Ishikawa (cell line): ENCODE results near the gene GPR18.

Experiments
- CEBPB ChIP-seq: IDR thresholded peaks from 2 replicates; pipeline ENCODE4 v1.6.1; 2012
- CREB1 ChIP-seq: IDR thresholded peaks from 2 replicates; pipeline ENCODE4 v1.6.1; 2012; ENCODE audit warnings: low read depth
- EP300 ChIP-seq: IDR thresholded peaks from 2 replicates; pipeline ENCODE4 v1.6.1; 2012; ENCODE audit warnings: borderline replicate concordance
- FOXM1 ChIP-seq: IDR thresholded peaks from 2 replicates; pipeline ENCODE4 v1.6.1; 2012; ENCODE audit warnings: low read depth, borderline replicate concordance
- MAX ChIP-seq: IDR thresholded peaks from 2 replicates; pipeline ENCODE4 v1.6.1; 2012
- NFIC ChIP-seq: IDR thresholded peaks from 2 replicates; pipeline ENCODE4 v1.6.1; 2012
- RAD21 ChIP-seq: IDR thresholded peaks from 2 replicates; pipeline ENCODE4 v1.6.1; 2012; ENCODE audit warnings: low read depth
- REST ChIP-seq: IDR thresholded peaks from 2 replicates; pipeline ENCODE4 v1.6.1; 2012; ENCODE audit warnings: low read depth, mild to moderate bottlenecking
- TAF1 ChIP-seq: IDR thresholded peaks from 2 replicates; pipeline ENCODE4 v1.6.1; 2012; ENCODE audit warnings: low read depth, mild to moderate bottlenecking
- TEAD4 ChIP-seq: IDR thresholded peaks from 2 replicates; pipeline ENCODE4 v1.6.1; 2012
- YY1 ChIP-seq: IDR thresholded peaks from 2 replicates; pipeline ENCODE4 v1.6.1; 2012; ENCODE audit warnings: low read depth
- ZBTB7A ChIP-seq: IDR thresholded peaks from 2 replicates; pipeline ENCODE4 v1.6.1; 2012; ENCODE audit warnings: low read depth

GRCh38 chr13:99270518-99270917, 12.3 kb upstream of the GPR18 start:
- no peak for TF ChIP-seq FOXM1
- TF ChIP-seq EP300, result no peak
- TF ChIP-seq CREB1, result no peak
- TF ChIP-seq MAX, result no peak
- no peak for TF ChIP-seq ZBTB7A
- TF ChIP-seq NFIC, result no peak
- TF ChIP-seq REST, result no peak
- no peak for TF ChIP-seq CEBPB
- TF ChIP-seq YY1, result no peak
- no peak for TF ChIP-seq TAF1
- TF ChIP-seq RAD21, result no peak
- no peak for TF ChIP-seq TEAD4
